Motor neuron (in vitro differentiated cells): ENCODE data around the gene CST11. TPM values are rescaled to one million over a fixed set of nuclear protein-coding genes. Genes with fewer than 3 reads are reported as not detected.
"Not testable (repeated sequence)": the region's sequence is repeated elsewhere in the genome, so short reads cannot be mapped to it uniquely, and the experiment has no call there.

Source experiments
- ATAC-seq, 8 experiments: fragments of 200-7000 bp; cut with Tn5 transposase; replicated peaks in 6 of 8; 2 replicates each; pipeline ENCODE4 v1.8.0; 2021; ENCODE audit warnings: mild to moderate bottlenecking in 8 of 8, moderate library complexity in 8 of 8
- H3K27ac ChIP-seq, 2 donors: fragments of 250-450 bp; sonication (Bioruptor Pico); 2 replicates each; pipeline ENCODE4 v1.9.0; 2021; ENCODE audit warnings: antibody characterized with exemption in 2 of 2, mild to moderate bottlenecking in 2 of 2, moderate library complexity in 1 of 2
- H3K4me1 ChIP-seq, 2 donors: fragments of 250-450 bp; sonication (Bioruptor Pico); replicated peaks in 1 of 2; 2 replicates each; pipeline ENCODE4 v1.6.1; 2021; ENCODE audit warnings: antibody characterized with exemption in 2 of 2, mild to moderate bottlenecking in 2 of 2, moderate library complexity in 1 of 2
- H3K4me3 ChIP-seq, 5 donors: fragments of 250-450 bp; sonication (Bioruptor Pico); 2 replicates each; pipeline ENCODE4 v1.9.0; 2021; ENCODE audit warnings: antibody characterized with exemption in 5 of 5, mild to moderate bottlenecking in 5 of 5, moderate library complexity in 4 of 5
- WGBS, 10 experiments: fragments of 450-650 bp; shearing (Covaris generic); methylation state at CpG; one replicate each; pipeline ENCODE4 v1.0.0; 2022; 5-methylcytosine and 5-hydroxymethylcytosine counted together
- in situ Hi-C, 9 experiments: fragments of 400-800 bp; cut with MboI; loops; one replicate each; pipeline ENCODE4 v1.15.0; 2021; ENCODE audit warnings: low sequenced_read_pairs in 9 of 9, low pct_unique_long_range_greater_than_20kb in 2 of 9; ENCODE audit not compliant: unreplicated experiment in 9 of 9
- total RNA-seq, 8 experiments: library from RNA; unstranded; fragments of 300-600 nt; gene quantifications; 2 replicates each; pipeline versions ENCODE4 v1.2.3 to v1.2.4, GENCODE V29; 2022

Gene CST11
- total RNA-seq, 8 experiments from 2014 or later = not detected

DNA sequence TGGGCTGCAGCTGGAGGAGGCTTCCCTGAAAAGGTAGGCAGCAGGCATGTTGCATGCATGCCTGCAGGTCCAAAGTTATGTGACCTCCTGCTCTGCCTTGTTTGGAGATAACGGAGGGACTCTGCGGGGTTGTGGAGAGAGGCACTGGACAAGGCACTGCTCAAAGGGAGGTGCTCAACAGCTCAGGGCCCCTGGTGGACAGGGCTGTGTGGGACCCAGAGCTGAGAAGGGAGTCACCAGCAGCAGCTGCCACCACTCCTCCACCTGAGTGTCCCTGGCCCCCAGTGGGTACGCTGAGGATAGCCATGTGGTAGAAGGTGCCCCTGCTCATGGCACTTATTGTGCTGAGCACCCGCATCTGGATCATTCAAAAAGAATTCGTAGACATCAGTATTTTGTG, 22.7 kb upstream of the CST11 start:
- Histone ChIP-seq H3K4me3 (no peak overlapping the region), H3K4me1 (no peaks in the 10 kb centered on the region), H3K27ac (no peak overlapping the region)
- no peak for ATAC-seq
- in situ Hi-C loops = no loop called here
- WGBS, 10 experiments = 0 to 100% (median 89%) methylated on average over 1 to 3 of the region's 5 CpGs; no CpG with 5 or more reads in 5 of the 10 experiments

DNA sequence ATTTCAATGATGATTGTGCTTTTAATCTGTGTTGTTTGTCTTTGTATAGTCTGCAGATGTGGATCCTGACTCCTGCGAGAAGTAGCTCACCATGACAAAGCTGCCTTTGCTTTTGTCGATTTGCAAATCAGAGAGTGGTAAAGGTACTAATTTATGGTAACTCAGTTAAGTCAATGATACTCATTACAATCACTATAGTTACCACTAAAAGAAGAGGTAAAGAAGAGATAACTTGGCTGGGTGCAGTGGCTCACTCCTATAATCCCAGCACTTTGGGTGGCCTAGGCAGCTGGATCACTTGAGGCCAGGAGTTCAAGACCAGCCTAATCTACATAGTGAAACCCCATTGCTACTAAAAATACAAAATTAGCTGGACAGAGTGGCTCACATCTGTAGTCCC, 20.6 kb upstream of the CST11 start:
- WGBS, 10 experiments = 0 to 19% (median 0%) methylated on average over 1 to 2 of the region's 2 CpGs; no CpG with 5 or more reads in 5 of the 10 experiments
- ATAC-seq, in situ Hi-C loops, H3K27ac ChIP-seq, H3K4me1 ChIP-seq, H3K4me3 ChIP-seq: not testable (repeated sequence)

DNA sequence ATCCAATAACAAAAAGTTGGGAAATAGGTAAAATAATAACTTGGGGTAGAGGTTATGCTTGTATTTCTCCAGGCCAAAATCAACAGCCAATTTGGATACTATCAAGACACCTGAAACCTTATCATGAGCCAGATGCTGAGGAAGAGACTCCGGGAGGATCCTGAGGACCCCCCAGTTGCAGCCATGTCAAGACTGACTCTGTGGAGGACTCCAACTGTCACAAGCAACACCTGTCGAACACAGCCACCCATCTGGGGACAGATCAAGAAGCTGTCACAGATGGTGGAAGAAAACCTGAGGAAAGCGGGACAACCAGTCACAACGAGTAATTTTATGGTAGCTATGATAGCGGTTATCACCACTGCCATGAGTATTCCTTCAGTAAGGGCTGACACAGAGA, 19.6 kb upstream of the CST11 start:
- H3K4me3 ChIP-seq, H3K4me1 ChIP-seq, in situ Hi-C loops, H3K27ac ChIP-seq, ATAC-seq: not testable (repeated sequence)
- 46 to 80% (median 67%) methylated on average over 1 to 2 of the region's 5 CpGs; no CpG with 5 or more reads in 7 of the 10 experiments for WGBS, 10 experiments

DNA sequence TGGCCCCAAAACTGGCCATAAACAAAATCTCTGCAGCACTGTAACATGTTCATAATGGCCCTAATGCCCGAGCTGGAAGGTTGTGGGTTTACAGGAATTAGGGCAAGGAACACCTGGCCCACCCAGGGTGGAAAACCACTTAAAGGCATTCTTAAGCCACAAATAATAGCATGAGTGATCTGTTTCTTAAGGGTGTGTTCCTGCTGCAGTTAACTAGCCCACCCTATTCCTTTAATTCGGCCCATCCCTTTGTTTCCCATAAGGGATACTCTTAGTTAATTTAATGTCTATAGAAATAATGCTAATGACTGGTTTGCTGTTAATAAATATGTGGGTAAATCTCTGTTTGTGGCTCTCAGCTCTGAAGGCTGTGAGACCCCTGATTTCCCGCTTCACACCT, 14.3 kb upstream of the CST11 start:
- H3K27ac ChIP-seq, H3K4me3 ChIP-seq, in situ Hi-C loops, H3K4me1 ChIP-seq, ATAC-seq: not testable (repeated sequence)
- 0 to 90% (median 40%) methylated on average over 1 to 3 of the region's 3 CpGs; no CpG with 5 or more reads in 3 of the 10 experiments for WGBS, 10 experiments

DNA sequence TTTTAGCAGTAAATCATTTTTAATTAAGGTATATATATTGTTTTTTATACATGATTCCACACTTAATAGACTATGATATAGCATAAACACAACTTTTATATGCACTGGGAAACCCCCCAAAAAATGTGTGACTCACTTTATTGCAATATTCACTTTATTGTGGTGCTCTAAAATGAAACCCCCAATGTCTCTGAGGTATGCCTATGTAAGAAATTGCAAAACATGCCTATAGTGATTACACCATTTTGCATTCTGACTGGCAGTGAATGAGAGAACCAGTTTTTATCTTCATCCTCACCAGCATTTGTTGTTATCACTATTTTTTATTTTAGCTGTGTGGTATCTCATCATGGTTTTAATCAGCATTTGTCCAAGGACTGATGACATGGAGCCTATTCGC, 8.5 kb upstream of the CST11 start:
- 18 to 100% (median 89%) methylated on average over 1 of the region's 1 CpG; no CpG with 5 or more reads in 2 of the 10 experiments for WGBS, 10 experiments
- ATAC-seq = no peak

DNA sequence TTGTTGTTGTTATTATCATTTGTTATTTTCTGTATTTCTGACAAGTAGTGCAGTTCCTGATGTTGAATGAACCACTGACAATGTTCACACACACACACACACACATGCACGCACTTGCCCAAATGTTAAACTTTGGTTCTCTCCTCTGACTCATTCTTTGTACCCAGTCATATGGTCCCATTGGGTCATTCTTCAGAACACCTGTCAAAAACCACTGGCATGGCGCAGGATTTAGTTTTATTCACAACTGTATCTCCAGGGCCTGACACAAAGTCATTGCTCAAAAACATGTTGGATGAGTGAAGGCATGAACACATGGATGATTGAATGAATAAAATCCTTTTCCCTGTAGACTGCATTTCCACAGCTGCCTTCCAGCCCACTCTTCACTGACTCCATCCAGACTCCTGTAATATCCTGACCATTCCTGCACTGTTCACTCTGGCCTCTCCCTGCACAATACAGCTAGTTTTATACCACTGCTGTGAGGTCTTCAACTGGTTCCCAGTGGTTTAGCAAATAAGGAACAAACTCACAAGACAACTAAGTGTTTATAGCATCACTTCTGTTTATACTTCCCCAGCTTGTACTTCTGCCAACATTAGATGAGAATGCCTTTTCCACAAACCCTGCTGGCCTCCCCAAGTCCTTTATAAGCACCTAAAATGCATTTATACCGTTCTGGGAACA, 6.9 kb upstream of the CST11 start:
- 30 to 100% (median 75%) methylated on average over 1 to 3 of the region's 3 CpGs; no CpG with 5 or more reads in 2 of the 10 experiments for WGBS, 10 experiments
- Histone ChIP-seq H3K27ac (no peak overlapping the region), H3K4me3 (no peak overlapping the region), H3K4me1 (no peaks in the 10 kb centered on the region)
- no peak for ATAC-seq
- in situ Hi-C loops = no loop called here

More for the DNA sequence above, 8.5 kb upstream of the CST11 start:
- in situ Hi-C loops = no loop called here
- H3K27ac ChIP-seq = no peak overlapping the region
- no peak overlapping the region for H3K4me3 ChIP-seq
- H3K4me1 ChIP-seq = no peaks in the 10 kb centered on the region

DNA sequence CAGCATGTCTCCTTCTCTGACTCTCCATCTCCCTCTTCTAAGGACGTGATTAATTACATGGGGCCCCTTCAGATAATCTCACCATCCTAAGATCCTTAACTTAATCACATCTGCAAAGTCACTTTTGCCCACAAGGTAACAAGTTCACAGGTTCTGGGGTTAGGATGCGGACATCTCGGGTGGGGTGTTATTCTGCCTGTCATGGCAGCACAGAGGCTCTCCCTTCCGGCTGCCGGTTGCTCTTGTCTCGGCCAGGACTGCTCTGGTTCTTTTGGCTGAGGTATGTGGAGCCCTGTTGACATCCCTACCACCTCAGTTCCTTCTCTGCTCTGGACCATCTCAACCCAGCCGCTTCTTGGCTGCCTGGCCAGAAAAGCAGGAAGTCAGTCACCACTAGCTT, 4.2 kb upstream of the CST11 start:
- WGBS, 10 experiments = 20 to 100% (median 69%) methylated on average over 1 to 5 of the region's 7 CpGs; no CpG with 5 or more reads in 3 of the 10 experiments
- no peak overlapping the region for H3K4me3 ChIP-seq
- in situ Hi-C loops = no loop called here
- ATAC-seq = no peak
- no peak overlapping the region for H3K27ac ChIP-seq
- no peaks in the 10 kb centered on the region for H3K4me1 ChIP-seq

DNA sequence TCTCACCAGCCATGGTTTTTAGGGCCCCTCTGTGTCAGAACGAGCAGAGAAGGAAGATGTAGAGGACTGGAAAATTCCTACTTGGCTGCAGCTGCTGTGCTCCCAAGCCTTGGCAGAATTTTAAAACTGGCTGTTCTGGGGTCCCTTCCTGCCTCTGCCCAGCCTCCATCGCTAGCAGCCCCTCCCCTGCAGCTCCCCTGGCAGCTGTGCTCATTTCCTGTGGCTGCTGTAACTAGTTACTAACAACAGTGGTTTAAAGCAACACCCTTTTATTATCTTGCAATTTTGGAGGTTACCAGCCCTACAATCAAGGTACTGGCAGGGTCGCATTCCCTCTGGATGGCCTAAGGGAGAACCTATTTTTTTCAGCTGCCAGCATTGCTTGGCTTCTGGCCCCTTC, 3.7 kb upstream of the CST11 start:
- WGBS, 10 experiments = 20 to 100% (median 80%) methylated on average over 1 to 3 of the region's 3 CpGs; no CpG with 5 or more reads in 3 of the 10 experiments
- Histone ChIP-seq H3K4me1 (no peaks in the 10 kb centered on the region), H3K4me3 (no peak overlapping the region), H3K27ac (no peak overlapping the region)
- in situ Hi-C loops = no loop called here
- no peak for ATAC-seq

DNA sequence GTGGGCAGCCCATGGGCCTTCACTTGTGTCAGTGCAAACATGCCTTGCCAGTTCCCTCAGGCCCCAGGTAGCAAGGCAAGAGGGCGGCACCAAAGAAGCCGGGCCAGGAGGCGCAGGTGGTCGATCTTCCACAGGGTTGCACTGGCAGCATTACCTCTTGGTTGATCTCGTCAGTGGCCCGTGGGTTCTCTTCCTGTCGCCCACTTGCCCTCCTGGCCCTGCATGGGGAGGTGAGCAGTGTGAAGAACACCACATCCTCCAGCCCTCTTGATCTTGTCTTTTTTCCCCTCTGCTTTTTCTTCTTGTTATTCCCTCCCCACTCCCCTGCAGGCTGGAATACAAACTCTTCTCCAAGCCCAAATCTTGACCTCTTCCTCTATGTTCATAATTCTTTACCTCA, 3.0 kb upstream of the CST11 start:
- no peaks in the 10 kb centered on the region for H3K4me1 ChIP-seq
- no peak overlapping the region for H3K4me3 ChIP-seq
- ATAC-seq = no peak
- in situ Hi-C loops = no loop called here
- 60 to 100% (median 94%) methylated on average over 1 to 4 of the region's 7 CpGs; no CpG with 5 or more reads in 5 of the 10 experiments for WGBS, 10 experiments
- H3K27ac ChIP-seq = no peak overlapping the region

DNA sequence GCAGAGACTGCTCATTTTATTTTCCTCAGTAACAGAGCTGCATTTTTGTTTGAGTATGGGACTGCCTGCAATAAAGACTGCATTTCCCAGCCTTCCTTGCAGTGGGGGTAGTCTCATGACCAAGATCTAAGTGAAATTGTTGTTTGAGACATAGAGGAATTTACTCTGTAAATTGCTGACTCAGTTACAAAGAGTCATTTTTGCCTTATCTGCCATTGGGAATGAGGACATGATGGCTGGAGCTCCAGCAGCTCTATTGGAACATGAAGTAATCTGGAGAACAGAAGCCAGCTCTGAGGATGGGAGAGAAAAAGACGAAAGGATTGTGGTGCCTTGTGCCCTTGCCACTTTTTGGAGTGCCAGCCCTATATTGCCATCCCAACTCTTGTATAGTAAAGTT, 2.1 kb upstream of the CST11 start:
- in situ Hi-C loops = no loop called here
- no peaks in the 10 kb centered on the region for H3K4me1 ChIP-seq
- 60 to 100% (median 88%) methylated on average over 1 of the region's 1 CpG; no CpG with 5 or more reads in 3 of the 10 experiments for WGBS, 10 experiments
- no peak overlapping the region for H3K4me3 ChIP-seq
- ATAC-seq = no peak
- no peak overlapping the region for H3K27ac ChIP-seq

DNA sequence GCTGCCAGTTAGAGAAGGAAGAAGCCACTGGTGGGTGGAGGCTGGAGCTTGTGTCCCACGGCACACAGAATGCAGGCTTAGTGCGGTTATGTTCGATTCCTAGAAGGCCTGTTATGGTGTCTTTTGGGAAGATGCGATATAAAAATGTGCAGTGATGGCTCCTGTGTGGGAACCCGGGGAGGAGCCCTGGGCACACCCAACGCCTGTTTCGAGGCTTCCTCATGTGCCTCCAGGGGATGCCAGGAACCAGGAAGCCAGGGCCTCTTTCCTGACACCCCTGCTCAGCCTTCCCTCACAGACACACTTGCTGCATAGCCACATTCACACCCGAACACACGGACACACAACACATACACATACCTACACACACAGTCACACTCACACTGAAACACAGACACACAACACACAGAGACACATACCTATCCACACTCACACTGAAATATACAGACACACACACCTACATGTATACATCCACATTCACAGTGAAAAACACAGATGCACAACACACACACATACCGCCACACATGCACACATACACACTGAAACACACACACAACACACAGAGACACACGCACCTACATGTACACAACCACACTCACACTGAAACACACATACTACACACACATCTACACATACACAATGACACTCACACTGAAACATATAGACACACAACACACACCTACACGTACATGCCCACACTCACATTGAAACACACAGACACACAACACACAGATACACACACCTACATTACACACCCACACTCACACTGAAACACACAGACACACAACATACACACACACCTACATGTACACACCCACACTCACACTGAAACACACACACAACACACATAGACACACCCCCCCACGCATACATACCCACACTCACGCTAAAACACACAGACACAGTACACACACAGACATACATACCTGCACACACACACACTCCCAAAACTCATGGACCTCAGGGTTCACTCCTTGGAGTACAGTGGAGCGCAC, 1.2 kb upstream of the CST11 start:
- no peak overlapping the region for H3K27ac ChIP-seq
- H3K4me3 ChIP-seq = no peak overlapping the region
- in situ Hi-C loops = no loop called here
- H3K4me1 ChIP-seq = no peaks in the 10 kb centered on the region
- ATAC-seq = peak in 3 of 8 experiments; percentile 72 to 93 (median 76)
- 55 to 100% (median 80%) methylated on average over 2 to 6 of the region's 15 CpGs; no CpG with 5 or more reads in 3 of the 10 experiments for WGBS, 10 experiments

DNA sequence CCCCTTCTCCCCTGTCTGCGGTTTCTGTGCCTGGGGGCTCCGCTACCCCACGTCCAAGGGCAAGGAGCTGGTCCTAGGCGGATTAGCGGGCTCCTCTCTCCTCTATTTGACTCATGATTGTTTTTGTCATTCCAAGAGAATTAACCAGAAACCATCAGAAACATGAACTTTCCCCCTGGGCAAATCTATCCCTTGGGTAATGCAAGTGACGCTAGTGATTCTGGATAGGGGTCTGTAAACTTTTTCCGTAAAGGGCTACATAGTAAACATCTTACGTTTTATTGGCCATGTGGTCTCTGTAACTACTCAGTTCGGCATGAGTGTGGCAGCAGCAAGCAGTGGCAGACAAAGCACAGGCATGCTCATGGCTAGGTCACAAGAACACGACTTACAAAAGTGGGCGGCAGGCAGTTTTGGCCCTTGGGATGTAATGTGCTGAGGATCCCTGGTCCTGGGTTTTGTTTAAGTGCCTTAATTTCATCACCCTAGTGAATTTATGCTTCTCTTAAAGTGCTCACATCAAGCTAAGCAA, 654 bp downstream of the CST11 start:
- no peak overlapping the region for H3K4me3 ChIP-seq
- no peak for ATAC-seq
- in situ Hi-C loops = no loop called here
- 15 to 94% (median 78%) methylated on average over 1 to 8 of the region's 11 CpGs; no CpG with 5 or more reads in 3 of the 10 experiments for WGBS, 10 experiments
- H3K4me1 ChIP-seq = no peaks in the 10 kb centered on the region
- H3K27ac ChIP-seq = no peak overlapping the region

DNA sequence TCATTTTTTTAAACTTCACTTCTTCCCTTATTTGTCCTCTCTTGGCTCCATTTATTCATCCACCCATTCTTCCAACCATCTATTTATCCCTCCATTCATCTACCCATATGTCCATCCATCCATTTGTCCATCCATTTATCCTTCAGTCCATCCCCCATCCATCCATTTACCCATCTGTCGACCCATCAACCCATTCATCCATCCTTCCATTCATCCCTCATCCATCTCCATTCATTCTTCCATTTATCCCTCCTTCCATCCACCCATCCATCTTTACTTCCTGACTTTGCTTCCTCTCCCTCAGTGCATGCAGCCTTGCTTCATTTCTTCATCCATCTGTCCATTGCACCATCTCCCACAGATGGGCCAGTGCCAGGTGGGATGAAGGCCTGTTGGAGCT, 1.8 kb downstream of the CST11 start:
- Histone ChIP-seq H3K4me3 (no peak overlapping the region), H3K4me1 (no peaks in the 10 kb centered on the region), H3K27ac (no peak overlapping the region)
- 18 to 100% (median 73%) methylated on average over 1 of the region's 1 CpG; no CpG with 5 or more reads in 1 of the 10 experiments for WGBS, 10 experiments
- in situ Hi-C loops = no loop called here
- no peak for ATAC-seq
